ENCODE measurements around the gene CCDC102A.

CCDC102A gene

DNA sequence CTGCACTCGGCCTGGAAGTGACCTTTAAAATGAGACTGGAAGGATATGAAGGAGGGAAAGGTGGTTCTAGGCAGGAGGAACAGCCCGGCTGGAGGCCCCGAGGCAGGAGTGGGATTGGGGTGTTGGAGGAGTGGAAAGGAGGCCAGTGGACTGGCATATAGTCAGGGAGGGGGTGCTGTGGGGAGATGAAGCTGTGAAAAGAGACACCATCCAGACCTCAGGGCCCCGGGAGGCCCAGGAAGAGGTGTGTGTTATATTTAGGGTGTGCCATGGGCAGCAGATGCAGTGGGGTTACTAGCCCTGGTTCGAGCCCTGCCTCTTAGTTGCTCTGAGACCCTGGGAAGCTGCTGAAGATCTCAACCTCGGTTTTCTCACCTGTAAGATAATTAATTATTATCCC is 31.2 kb downstream of the CCDC102A start:
- TF ChIP-seq EGR1 (IDR thresholded peaks at IDR 0.05) (no peak), NFIC (IDR thresholded peaks at IDR 0.05) (no peak), CREB1 (IDR thresholded peaks at IDR 0.05; ENCODE audit: low read depth) (no peak), CEBPB (IDR thresholded peaks at IDR 0.05) (no peak), FOXM1 (IDR thresholded peaks at IDR 0.05; ENCODE audit: borderline replicate concordance, low read depth) (no peak)

DNA sequence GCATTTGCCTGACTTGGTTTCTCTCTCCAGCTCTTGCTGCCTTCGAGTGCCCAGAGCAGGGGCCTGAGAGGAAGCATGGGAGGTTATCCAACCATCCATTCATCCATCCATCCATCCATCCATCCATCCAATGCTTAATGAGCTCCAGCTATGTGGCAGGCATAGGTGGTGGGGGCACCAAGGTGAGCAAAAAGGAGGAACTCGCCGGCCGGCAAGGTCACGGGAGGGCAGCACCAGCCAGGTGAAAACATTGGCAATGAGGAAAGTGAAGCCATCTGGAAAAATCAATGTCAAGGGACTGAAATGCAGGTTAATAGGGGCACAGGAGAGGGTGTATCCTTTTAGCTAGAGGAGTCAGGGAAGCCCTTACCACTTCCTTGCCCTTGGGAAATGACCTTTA is 31.9 kb downstream of the CCDC102A start:
- no peak for TF ChIP-seq FOXM1 (IDR thresholded peaks at IDR 0.05; ENCODE audit: borderline replicate concordance, low read depth)
- no peak for TF ChIP-seq YY1 (IDR thresholded peaks at IDR 0.05; ENCODE audit: low read depth)
- TF ChIP-seq EP300 (IDR thresholded peaks at IDR 0.05; ENCODE audit: borderline replicate concordance), result no peak
- TF ChIP-seq CEBPB (IDR thresholded peaks at IDR 0.05), result no peak
- no peak for TF ChIP-seq CREB1 (IDR thresholded peaks at IDR 0.05; ENCODE audit: low read depth)
- TF ChIP-seq TAF1 (IDR thresholded peaks at IDR 0.05; ENCODE audit: low read depth), result no peak
- TF ChIP-seq, protein P1, sequence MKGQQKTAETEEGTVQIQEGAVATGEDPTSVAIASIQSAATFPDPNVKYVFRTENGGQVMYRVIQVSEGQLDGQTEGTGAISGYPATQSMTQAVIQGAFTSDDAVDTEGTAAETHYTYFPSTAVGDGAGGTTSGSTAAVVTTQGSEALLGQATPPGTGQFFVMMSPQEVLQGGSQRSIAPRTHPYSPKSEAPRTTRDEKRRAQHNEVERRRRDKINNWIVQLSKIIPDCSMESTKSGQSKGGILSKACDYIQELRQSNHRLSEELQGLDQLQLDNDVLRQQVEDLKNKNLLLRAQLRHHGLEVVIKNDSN (IDR thresholded peaks at IDR 0.05), result no peak
- TF ChIP-seq, protein P2, sequence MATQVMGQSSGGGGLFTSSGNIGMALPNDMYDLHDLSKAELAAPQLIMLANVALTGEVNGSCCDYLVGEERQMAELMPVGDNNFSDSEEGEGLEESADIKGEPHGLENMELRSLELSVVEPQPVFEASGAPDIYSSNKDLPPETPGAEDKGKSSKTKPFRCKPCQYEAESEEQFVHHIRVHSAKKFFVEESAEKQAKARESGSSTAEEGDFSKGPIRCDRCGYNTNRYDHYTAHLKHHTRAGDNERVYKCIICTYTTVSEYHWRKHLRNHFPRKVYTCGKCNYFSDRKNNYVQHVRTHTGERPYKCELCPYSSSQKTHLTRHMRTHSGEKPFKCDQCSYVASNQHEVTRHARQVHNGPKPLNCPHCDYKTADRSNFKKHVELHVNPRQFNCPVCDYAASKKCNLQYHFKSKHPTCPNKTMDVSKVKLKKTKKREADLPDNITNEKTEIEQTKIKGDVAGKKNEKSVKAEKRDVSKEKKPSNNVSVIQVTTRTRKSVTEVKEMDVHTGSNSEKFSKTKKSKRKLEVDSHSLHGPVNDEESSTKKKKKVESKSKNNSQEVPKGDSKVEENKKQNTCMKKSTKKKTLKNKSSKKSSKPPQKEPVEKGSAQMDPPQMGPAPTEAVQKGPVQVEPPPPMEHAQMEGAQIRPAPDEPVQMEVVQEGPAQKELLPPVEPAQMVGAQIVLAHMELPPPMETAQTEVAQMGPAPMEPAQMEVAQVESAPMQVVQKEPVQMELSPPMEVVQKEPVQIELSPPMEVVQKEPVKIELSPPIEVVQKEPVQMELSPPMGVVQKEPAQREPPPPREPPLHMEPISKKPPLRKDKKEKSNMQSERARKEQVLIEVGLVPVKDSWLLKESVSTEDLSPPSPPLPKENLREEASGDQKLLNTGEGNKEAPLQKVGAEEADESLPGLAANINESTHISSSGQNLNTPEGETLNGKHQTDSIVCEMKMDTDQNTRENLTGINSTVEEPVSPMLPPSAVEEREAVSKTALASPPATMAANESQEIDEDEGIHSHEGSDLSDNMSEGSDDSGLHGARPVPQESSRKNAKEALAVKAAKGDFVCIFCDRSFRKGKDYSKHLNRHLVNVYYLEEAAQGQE (IDR thresholded peaks at IDR 0.05; ENCODE audit: low read depth), result no peak
- no peak for TF ChIP-seq ZBTB7A (IDR thresholded peaks at IDR 0.05; ENCODE audit: low read depth)

DNA sequence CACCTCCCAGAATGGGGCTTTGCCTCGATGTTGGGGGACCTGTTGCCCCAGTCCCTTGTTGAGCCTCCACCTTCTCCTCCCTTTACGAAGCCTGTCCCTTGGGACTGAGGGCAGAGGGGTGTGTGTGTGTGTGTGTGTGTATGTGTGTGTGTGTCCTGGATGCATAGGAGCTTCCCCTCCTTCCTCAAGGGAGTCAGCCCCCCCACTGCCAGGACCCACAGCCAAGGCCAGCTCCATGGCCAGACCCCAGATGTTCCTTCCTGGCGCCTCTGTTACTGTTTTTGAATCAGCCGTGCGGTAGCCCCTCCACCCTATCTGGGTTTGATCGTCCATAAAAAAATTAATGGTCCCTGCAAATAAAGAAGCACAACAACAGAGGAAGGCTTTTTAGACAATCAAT is 32.4 kb downstream of the CCDC102A start:
- TF ChIP-seq, protein P3, sequence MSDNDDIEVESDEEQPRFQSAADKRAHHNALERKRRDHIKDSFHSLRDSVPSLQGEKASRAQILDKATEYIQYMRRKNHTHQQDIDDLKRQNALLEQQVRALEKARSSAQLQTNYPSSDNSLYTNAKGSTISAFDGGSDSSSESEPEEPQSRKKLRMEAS (IDR thresholded peaks at IDR 0.05), result no peak
- TF ChIP-seq, protein P2 (IDR thresholded peaks at IDR 0.05; ENCODE audit: low read depth), result no peak
- no peak for TF ChIP-seq TEAD4 (IDR thresholded peaks at IDR 0.05)

DNA sequence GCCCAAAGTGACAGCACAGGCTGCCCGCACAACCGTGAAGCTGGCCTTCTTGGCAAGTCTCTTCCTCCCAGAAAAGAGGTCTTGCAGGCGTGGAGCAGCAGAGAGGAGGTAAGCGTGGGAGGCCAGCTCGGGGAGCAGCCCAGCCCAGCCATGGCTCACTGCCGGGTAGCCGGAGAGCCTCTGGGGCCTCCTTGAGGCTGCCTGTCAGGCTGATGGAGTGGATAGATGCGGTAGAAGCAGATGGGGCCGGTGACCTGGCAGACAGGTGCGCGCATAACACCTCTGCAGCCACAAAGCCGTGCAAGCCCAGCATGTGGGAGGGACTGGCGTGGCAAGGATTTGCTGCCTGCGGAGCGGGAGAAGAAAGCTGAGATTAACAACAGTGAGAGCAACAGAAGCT is 33.0 kb downstream of the CCDC102A start:
- peak; percentile 63; the same call in 1 of the 2 replicates for TF ChIP-seq NFIC (IDR thresholded peaks at IDR 0.05)
- TF ChIP-seq TEAD4 (IDR thresholded peaks at IDR 0.05), result no peak
- TF ChIP-seq EGR1 (IDR thresholded peaks at IDR 0.05), result peak; percentile 66
- TF ChIP-seq EP300 (IDR thresholded peaks at IDR 0.05; ENCODE audit: borderline replicate concordance), result no peak
- no peak for TF ChIP-seq FOXM1 (IDR thresholded peaks at IDR 0.05; ENCODE audit: borderline replicate concordance, low read depth)
- TF ChIP-seq RAD21 (IDR thresholded peaks at IDR 0.05; ENCODE audit: low read depth), result no peak
- TF ChIP-seq, protein P3 (IDR thresholded peaks at IDR 0.05), result peak; percentile 61
- 0 out of 2 replicates have a peak, but pooled peaks have one; percentile 63 for TF ChIP-seq TCF12 (IDR thresholded peaks at IDR 0.05; ENCODE audit: low read depth)
- TF ChIP-seq CEBPB (IDR thresholded peaks at IDR 0.05), result no peak
- TF ChIP-seq, protein P2 (IDR thresholded peaks at IDR 0.05; ENCODE audit: low read depth), result no peak
- TF ChIP-seq CREB1 (IDR thresholded peaks at IDR 0.05; ENCODE audit: low read depth), result no peak

DNA sequence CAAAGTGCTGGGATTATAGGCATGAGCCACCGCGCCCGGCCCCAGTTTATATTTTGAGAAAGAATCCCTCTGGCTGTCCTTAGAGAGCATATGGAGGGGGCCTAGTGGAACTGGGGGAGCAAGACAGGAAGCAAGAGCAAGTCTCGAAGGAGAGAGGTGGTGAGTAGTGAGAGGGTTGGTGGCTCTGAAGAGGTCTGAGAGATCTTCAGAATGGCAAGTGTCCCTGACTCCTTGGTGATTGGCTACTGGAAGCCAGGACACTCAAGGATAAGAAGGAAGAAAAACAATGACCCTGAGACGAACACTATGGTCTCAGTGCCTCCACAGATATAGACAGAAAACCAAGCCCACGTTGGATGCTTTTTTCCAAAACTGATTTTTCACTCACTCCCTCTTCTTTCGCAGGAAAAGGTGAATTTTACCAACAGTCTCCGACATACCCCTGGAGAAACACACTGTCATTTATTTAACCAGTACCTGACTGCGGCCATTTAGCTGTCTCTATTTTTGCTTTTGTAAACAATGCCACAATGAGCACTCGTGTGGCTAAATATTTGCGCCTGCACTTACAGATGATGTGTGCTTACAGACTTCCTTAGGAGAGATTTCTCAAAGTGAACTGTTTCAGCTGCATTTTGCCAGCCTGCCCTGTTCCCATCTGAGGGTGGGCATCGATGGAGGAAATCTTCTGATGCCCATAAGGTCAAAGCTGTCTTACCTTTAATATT is 34.2 kb downstream of the CCDC102A start:
- TF ChIP-seq YY1 (IDR thresholded peaks at IDR 0.05; ENCODE audit: low read depth) (no peak), TEAD4 (IDR thresholded peaks at IDR 0.05) (no peak), NFIC (IDR thresholded peaks at IDR 0.05) (no peak), TCF12 (IDR thresholded peaks at IDR 0.05; ENCODE audit: low read depth) (no peak), CREB1 (IDR thresholded peaks at IDR 0.05; ENCODE audit: low read depth) (no peak), CEBPB (IDR thresholded peaks at IDR 0.05) (no peak), RAD21 (IDR thresholded peaks at IDR 0.05; ENCODE audit: low read depth) (no peak), EGR1 (IDR thresholded peaks at IDR 0.05) (no peak), FOXM1 (IDR thresholded peaks at IDR 0.05; ENCODE audit: borderline replicate concordance, low read depth) (no peak), TAF1 (IDR thresholded peaks at IDR 0.05; ENCODE audit: low read depth) (no peak), EP300 (IDR thresholded peaks at IDR 0.05; ENCODE audit: borderline replicate concordance) (no peak), ZBTB7A (IDR thresholded peaks at IDR 0.05; ENCODE audit: low read depth) (no peak)
- TF ChIP-seq, protein P1 (IDR thresholded peaks at IDR 0.05), result no peak
- TF ChIP-seq, protein P2 (IDR thresholded peaks at IDR 0.05; ENCODE audit: low read depth), result no peak
- TF ChIP-seq, protein P3 (IDR thresholded peaks at IDR 0.05), result no peak
